Fibroblast of mammary gland (primary cell): ENCODE measurements around the gene HDGF.

Source experiments
- DNase-seq: peaks from one replicate; pipeline ENCODE4 v3.0.0-alpha.2; 2010; ENCODE audit warnings: low read depth
- H3K4me3 ChIP-seq: 2 replicates; pipeline ENCODE4 v1.5.1; 2011; ENCODE audit warnings: low read depth, mild to moderate bottlenecking, low read length, moderate library complexity; ENCODE audit not compliant: control insufficient read depth
- CTCF ChIP-seq: conservative IDR thresholded peaks from 2 replicates; pipeline ENCODE4 v1.5.1; 2011; ENCODE audit warnings: low read depth, low read length, inconsistent platforms; ENCODE audit not compliant: control insufficient read depth, insufficient read depth

Gene HDGF

GRCh38 chr1:156751451-156751756 lies at the start of gene HDGF:
TSS of gene HDGF (minus strand) at chr1:156751675. CDS start at chr1:156751429, 246 bp downstream.
- H3K4me3 ChIP-seq = peak within 1 kb of the TSS; percentile 92
- TF ChIP-seq CTCF = no peak
- DNase-seq = no peak

GRCh38 chr1:156797212-156797871 lies 45.9 kb upstream of the HDGF start:
- DNase-seq = peak; percentile 65
- H3K4me3 ChIP-seq = no peak overlapping the region
- peak; percentile 88 for TF ChIP-seq CTCF

GRCh38 chr1:156796340-156797097 lies 45.0 kb upstream of the HDGF start:
- peak; percentile 45 for DNase-seq
- TF ChIP-seq CTCF = no peak
- H3K4me3 ChIP-seq = no peak overlapping the region

- H3K4me3 ChIP-seq = no peak overlapping the region
- no peak for DNase-seq
- TF ChIP-seq CTCF = no peak
Observed at GRCh38 chr1:156795787-156796186, 44.3 kb upstream of the HDGF start.

- no peak overlapping the region for H3K4me3 ChIP-seq
- TF ChIP-seq CTCF = no peak
- DNase-seq = no peak
Observed at GRCh38 chr1:156795374-156795733, 43.9 kb upstream of the HDGF start.

- TF ChIP-seq CTCF = no peak
- no peak overlapping the region for H3K4me3 ChIP-seq
- DNase-seq = peak; percentile 46
Observed at GRCh38 chr1:156794506-156795373, 43.3 kb upstream of the HDGF start.
